Fibroblast of skin of right biceps (primary cell): ENCODE results near the gene NEDD4.
"Not testable (repeated sequence)": the region's sequence is repeated elsewhere in the genome, so short reads cannot be mapped to it uniquely, and the experiment has no call there.

ENCODE experiments used
- DNase-seq: peaks from one replicate; pipeline ENCODE4 v3.0.0-alpha.2; 2013

The NEDD4 gene

DNA sequence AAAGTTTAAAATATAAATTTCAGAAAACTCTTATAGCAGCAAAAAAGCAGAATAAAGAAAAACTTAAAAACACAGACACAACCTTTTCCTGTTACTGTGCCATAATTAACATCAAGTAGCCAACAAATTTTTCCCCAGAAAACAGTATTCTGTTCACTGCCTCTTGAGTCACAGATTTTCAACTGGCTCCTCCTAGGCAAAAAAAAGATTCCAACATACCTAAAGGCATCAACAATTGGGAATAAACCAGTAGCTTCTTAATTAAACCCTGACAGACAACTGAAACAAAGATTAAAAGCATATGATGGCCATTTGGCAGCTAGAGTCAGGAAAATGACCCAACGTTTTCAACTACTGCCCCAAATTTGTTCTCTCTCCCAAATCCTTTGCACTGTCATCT, 10.9 kb upstream of the NEDD4 start:
- peak; percentile 22 for DNase-seq

DNA sequence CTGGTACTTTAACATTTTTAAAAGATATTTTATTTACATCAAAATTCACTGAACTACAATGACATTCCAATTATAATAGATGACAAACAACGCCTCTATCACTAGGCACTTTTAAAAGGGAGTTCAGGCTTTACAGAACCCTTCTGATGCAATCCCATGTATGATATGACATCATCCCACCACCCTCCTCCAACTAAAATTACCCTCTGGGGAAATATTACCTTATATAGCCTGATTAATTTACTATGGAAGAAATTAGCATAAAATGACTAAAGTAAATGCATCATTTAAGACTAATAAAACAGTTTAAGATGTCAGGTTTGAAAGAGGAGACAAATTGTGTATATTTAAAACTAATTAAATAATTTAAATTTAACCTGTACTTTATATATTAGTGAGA, 10.4 kb upstream of the NEDD4 start:
- DNase-seq, result peak; percentile 38

DNA sequence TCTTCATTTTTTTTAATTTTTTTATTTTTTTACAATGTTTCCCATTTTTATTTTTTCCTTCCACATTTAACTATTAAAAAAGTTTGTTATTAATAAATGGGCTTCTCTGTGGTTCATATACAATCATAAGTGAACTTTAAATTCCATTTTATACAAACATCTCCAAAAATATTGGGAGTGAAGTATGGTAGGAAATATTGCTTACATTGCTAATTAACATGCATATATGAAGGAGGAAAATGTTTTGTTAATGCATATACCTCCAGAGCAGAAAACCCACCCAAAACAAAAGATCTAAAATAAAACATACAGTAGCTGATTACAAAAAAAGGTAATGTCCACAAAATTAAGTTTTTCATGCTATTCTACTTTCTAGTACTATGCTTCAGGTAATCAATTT, 9.9 kb upstream of the NEDD4 start:
- not testable (repeated sequence) for DNase-seq

DNA sequence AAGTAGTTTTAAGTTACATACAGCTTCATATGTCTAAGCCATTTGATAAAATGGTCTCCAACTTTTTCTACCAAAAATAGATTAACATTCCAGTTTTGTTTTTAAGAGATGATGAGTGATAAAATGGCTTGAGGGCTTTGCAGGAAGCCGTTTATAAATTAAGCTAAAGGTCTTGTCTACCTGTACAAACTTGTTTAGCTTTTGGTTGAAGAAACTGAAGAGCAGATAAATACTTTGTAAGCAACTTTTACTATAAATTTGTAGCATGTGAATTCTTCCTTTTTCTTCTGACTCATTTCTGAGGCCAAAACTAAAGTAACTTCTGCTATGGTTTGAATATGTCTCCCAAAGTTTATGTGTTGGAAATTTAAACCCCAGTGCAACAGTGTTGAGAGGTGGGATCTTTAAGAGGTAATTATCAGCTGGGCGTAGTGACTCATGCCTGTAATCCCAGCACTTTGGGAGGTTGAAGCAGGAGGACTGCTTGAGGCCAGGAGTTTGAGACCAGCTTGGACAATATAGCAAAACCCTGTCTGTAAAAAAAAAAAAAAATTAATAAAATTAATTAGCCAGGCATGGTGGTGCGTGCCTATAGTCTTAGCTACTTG, 8.2 kb upstream of the NEDD4 start:
- no peak for DNase-seq

DNA sequence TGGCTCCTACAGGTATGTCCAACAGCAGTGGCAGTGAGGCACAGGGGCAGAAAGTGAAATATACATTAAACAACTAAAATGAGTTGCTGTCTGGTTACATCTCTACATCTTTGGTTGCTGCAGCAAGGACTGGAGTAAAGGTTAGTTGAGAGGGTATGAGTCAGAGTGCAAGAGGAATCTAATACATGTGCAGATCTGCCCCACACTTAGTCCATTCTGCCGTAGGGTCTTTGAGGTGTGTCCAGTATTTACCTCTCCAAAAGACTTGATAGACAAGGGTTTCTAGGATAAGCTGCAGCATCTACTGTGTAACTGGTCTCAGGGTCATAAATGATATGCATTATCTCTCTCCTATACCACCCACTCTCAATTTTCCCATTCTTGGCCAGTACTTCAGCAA, 6.2 kb upstream of the NEDD4 start:
- no peak for DNase-seq

DNA sequence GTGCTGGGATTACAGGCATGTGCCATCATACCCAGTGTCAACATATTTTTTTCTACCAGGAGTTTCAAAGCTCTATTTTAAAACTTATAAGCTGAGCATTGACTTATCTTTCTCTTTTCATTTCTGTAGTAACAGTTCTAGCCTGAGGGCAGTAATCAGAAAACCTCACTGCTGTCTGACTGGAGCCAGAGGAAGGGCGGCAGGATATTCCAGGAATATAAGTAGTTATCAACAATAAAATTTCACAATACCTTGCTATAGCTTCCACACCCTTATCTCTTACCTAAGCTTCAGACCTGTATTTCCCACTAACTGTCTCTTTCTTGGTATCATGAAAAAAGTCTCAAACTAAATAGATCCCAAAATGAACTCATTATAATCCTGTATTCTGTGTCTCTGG, 5.1 kb upstream of the NEDD4 start:
- no peak for DNase-seq

DNA sequence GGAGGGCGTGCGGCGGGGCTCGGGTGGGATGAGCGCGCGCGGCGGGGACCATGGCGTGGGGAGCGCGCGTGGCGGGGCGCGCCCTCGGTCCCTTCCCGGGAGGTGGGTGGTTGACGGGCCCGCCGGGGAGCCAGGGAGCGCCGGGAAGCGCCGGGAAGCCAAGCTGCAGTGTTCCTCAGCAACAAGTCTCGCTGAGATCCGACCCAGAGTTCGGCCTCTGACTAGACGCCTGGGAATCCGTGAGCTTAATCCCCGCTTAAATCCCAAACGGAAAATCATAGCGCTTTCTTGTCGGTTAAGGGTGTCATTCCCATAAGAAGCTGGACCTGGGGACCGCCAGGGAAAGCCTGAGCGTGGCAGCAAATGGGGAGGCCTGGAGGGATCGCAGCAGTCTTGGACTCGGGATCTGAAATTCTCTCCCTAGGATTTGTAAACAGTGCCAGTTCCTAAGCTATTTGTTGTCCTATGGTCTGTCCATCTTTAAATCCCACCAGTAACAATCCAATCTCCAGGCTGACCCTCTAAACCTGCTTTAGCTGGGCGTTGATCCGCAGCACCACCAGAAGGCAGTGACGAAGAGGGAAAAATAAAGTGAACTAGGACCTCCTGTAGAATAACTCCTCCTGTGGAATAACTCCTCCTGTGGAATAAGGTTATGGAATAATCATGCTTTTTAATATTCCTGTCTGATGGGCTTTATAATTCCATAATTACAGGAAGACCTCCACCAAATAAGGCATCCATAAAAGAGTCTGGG, 570 bp upstream of the NEDD4 start:
- DNase-seq, result peak; percentile 73

DNA sequence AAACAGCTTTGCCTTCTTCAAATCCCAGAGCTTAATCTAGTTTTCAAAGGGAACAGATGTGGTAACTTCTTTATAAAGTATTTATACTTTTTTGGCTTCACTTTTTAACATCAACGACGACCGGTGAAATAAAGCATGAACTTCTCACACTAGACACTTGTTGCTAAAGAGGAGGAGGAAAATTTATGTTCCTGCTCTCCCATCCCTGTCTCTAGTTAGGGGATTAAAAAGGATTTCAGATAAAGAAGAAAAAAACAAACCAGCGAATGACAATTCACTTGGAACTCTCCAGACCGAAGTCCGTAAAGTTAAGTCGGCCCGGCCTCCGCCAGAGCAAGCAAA, 672 bp downstream of the NEDD4 start:
- no peak for DNase-seq

DNA sequence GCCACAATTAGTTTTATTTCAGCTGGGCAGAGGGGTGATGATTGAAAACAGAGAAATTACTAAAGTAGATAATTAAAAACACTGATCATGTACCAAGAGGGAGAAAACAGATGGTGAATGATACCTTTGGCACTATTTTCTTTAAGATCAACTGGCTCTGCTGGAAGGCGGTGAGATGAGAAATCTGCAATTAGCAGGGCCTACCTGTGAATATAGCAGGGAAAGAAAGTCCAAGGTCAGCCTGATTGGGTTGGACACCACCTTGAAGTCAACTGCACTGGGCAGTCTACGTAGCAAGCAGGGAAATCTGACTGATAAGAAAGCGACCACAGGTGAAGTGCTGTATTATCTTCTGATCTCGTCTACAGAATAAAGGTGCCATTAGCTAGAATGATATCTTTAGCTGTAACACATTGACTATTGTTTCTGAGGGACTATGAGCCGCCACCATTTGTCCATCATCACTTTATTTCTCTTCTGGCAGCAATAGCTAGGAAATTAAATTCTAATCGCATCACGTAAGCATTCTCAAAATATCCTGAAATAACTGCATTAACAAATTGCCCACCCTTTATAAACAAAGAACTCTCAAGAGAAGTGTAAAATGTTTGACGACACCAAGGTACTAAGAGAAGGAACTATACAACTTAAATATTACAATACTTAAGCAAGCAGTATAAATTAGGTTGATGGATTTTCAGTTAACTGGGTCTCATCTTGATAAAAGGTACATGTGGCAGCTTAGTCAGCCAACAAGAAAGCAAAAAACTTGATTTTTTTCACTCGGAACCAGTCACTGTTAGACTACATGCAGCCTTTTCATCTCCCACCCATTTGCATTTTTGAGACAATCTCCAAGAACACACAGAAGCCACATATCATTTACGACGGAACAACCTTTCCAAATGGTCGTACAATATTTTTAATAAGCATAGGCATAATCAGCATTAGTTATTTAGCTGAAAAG, 1.3 kb downstream of the NEDD4 start:
- no peak for DNase-seq

DNA sequence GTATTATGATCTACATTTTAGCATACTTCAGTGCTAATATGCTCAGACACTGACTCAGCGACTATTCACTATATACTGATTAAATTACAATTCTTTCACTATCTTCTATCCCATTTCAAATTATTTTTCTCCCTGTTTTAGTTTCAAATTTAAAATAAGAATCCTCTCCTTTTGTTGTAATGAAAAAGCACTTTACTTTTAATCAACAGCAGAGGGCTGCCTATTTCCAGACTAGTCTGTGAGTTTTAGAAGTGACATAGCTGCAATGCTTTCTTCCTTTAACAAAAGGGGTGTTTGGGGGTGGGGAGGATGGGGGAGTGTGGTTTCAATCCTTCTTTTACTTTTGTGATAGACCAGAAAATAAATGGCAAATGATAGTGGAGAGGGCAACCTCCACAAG, 2.4 kb downstream of the NEDD4 start:
- peak; percentile 16 for DNase-seq

DNA sequence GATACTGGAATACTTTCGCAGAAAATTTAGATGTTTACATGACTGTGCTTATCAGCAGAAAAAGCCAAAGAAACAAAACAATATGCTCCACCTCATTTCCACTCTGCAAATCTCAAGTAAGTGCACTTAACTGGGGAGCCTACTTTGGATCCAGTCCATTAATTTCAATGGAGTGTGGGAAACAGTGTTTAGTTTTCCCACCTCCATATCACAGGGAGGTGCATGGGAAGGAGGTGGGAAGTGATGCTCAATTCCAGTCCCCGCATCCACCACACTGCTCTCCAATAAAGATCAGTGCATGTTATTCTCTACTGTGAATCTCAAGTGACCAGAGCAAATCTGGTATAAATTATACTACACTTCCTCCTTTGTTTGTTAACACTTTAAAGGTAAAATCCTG, 2.9 kb downstream of the NEDD4 start:
- no peak for DNase-seq

DNA sequence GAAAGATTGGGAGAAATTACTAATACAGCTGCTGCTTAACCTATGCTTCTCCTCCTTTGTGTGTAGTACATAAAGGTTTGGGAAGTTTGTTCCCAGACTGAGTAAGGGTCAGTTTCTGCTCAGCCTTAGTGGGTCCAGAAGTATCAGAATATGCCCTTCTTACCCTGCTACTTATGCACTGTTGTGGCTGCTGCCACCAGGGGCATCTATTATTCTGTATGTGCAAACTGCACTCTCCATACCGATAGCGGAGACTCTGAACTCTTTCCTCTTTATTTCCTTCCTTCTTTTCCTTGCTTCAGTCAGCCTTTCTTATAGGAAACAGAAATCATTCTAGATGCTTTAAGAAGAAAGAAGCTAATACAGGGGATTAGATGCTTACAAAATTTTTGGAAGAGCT, 4.0 kb downstream of the NEDD4 start:
- no peak for DNase-seq

DNA sequence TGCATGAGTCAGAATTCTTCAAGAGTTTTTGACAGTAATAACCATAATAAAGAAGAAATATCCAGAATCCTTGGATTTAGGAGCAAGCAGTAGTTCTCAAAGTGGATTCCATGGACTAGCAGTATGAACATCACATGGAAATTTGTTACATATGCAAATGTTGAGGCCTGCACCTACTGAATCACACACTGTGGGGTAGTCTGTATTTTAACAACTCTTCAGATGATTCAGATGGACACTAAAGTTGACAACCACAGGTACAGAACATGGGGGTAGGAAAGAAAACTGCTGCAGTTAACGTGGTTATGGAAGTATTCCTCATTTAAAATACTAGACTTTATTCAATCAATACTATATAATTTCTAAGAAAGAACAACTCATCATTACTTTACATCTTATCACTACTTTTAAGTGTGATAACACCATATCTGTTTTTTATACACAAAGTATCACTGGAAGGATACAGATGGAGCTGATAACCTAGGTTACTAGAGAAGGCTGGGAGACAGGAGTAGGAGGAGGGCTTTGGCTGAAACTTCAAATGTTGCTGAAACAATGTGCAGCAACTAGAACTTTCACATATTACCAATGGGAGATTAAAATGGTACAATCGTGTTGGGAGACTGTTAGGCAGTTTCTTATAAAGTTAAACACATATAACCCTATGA, 11.7 kb downstream of the NEDD4 start:
- no peak for DNase-seq

DNA sequence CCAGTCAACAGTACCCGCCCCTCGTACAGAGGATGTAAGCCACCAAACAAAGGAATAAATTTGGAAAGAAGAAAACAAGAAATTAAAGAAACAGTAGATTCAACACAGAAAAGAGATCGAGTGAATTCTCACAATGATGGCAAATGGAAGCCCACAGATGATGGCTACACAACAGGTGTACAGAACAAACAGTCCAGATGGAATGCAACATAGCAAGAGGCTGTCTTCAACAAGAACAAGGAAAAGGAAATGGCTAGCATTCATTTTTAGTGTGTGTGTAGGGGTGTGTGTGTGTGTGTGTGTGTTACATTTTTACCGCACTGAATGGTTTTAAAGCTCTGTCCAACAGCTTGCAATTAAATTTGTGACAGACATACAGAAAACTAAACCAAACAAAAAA, 12.9 kb downstream of the NEDD4 start:
- no peak for DNase-seq

DNA sequence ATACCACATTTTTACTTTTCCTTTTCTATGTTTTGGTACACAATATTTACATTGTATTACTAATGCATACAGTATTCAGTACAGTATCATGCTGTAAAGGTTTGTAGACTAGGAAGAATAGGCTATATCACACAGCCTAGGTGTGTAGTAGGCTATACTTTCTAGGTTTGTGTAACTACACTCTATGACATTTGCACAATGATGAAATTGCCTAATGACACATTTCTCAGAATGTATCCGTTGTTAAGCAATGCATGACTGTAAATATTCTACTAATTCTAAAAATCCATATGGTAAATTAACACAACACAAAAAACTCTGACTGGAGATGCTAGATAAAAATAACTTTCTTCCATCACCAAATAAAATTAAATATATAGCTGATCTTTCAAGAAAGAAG, 16.2 kb downstream of the NEDD4 start:
- no peak for DNase-seq

DNA sequence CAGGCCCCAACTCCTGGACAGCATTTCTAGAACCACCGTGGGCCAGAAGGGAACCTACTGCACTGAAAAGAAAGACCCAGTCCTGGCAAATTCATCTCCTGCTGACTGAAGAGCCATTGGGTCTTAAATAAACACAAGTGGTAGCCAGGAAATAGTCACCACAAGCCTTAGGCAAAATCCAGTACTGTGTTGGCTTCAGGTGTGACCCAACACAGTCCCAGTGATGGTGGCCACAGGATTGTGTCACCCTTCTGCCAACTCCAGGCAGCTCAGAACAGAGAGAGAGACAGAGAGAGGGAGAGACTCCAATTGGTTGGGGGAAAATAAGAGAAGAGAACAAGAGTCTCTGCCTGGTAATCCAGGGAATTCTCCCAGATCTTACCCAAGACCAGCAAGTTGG, 23.1 kb downstream of the NEDD4 start:
- DNase-seq, result no peak

DNA sequence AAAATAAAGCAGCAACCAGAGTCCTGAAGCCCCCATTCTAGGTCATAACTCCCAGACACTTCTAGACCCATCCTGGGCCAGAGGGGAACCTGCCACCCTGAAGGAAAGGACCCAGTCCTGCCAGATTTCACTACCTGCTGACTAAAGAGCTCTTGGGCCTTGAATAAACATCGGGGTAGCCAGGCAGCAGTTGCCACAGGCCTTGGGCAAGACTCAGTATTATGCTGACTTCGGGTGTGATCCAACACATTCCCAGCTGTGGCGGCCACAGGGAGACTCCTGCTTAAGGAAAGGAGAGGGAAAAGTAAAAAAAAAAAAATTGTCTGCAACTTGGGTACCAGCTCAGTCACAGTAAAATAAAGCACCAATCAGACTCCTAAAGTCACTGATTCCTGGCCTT, 23.8 kb downstream of the NEDD4 start:
- DNase-seq, result no peak

DNA sequence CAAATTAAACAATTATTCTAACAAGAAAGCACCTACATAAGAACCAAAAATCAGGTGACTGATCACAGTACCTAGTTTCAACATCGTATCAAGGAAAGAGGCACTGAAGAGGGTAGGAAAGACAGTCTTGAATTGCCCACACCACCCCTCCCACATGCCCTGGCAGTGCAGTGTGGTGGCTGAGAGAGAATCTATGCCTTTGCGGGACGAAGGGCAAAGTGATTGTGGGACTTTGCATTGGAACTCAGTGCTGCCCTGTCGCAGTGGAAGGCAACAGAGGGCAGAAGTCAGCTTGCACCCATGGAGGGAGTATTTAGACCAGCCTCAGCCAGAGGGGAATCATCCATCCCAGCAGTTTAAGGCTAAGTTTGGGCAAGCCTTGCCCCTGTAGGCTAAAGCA, 24.5 kb downstream of the NEDD4 start:
- DNase-seq, result no peak

DNA sequence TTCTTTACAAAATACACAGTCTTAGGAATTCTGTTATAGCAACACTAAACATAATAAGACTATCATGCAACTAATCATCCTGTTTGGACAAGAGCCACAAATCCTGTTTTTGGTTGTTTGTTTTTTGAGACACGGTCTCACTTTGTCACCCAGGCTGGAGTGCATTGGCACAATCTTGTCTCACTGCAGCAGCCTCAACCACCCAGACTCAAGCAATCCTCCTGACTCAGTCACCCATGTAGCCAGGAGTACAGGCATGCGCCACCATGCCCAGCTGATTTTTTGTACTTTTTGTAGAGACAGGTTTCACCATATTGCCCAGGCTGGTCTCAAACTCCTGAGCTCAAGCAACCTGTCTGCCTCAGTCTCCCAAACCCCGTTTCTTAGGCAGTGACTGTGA, 28.3 kb downstream of the NEDD4 start:
- no peak for DNase-seq

DNA sequence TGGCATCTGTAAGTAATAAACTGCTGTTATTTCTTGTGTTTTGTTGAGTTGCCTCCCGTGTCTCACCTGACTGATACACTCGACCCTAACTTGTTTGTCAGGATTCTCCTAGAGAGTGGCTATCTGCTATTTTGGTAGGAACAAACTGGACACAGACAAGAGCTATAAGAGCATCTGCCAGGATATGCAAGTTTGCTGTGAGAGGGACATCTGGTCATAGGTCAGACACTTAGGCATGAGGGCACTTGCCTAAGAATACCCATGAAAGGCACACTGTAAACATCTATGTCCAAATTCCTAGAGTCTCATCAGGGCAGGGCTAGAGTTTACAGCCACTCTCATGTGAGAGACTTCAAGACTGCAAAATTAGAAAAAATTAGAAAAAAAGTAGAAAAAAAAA, 32.5 kb downstream of the NEDD4 start:
- DNase-seq, result no peak

DNA sequence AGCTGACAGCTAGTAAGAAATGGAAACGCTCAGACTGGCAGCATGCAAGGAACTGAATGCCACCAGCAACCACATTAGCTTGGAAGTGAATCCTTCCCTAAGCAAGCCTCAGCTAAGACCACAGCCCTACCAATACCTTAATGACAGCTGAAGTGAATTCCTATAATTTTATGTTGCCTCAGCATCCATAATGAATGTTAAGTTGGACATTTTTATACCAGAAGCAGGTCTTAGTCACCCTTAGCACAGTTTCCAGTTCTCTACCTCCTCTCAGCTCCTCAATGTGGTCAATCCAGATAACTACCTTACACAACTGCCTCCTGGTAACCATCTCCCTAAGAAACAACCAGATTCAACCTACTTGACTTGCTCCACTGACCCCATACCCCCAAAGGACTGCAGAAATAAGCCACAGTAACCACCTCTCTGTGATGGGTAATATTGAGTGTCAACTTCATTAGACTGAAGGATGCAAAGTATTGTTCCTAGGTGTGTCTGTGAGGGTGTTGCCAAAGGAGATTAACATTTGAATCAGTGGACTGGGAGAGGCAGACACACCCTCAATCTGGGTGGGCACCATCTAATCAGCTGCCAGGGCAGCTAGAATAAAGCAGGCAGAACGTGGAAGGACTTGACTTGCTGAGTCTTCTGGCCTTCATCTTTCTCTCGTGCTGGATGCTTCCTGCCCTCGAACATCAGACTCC, 33.5 kb downstream of the NEDD4 start:
- peak; percentile 21 for DNase-seq

DNA sequence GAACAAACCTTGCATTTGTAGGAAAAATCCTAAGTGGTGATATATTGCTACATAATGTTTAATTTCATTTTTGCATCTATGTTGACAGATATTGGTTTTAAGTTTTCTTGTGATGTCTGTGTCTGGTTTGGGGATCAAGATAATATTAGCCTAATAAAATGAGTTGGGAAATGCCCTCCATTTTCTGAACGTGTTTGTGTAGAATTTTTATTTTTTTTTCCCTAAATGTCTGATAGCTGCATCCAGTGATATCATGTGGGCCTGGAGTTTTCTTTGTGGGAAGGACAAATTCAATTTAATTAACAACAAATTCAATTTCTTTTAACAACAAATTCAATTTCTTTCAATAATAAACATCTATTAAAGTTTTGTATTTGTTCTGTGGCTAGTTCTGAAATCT, 35.1 kb downstream of the NEDD4 start:
- DNase-seq, result no peak
